BJ (cell line): ENCODE measurements around the gene DNASE1L1. TPM values are rescaled to one million over a fixed set of nuclear protein-coding genes. Genes with fewer than 3 reads are reported as not detected.

Experiments
- CTCF ChIA-PET: fragments of 350-600 bp; formaldehyde crosslinking; extraction: SDS; loops from one replicate; lab custom pipeline; 2021; ENCODE audit warnings: antibody characterized with exemption, inconsistent platforms; lab: Yijun Ruan, JAX
- POLR2A ChIA-PET: fragments of 300-600 bp; sonication (Branson Sonifier 250); formaldehyde crosslinking; extraction: SDS; loops from one replicate; lab custom pipeline; 2021; ENCODE audit warnings: antibody characterized with exemption; lab: Charles Lee
- DNase-seq: peaks from one replicate; pipeline ENCODE4 v3.0.0-alpha.2; 2011; ENCODE audit warnings: low read depth
- H3K27me3 ChIP-seq: 2 replicates; pipeline ENCODE4 v1.6.0; 2011; ENCODE audit warnings: low read length; ENCODE audit not compliant: control insufficient read depth, insufficient read depth
- H3K36me3 ChIP-seq: 2 replicates; pipeline ENCODE4 v1.5.1; 2011; ENCODE audit warnings: low read length; ENCODE audit not compliant: control insufficient read depth, insufficient read depth
- H3K4me3 ChIP-seq: 2 replicates; pipeline ENCODE4 v1.5.1; 2011; ENCODE audit warnings: low read depth, mild to moderate bottlenecking, control low read depth, low read length
- CTCF ChIP-seq: IDR thresholded peaks from 2 replicates; pipeline ENCODE4 v1.5.1; 2011; ENCODE audit warnings: low read depth, mild to moderate bottlenecking, control low read depth, inconsistent platforms, low read length, moderate library complexity; ENCODE audit not compliant: insufficient read depth
- polyA plus RNA-seq: library from polyadenylated mRNA; depleted of rRNA; stranded (reverse); fragments of >200 nt; gene quantifications from 2 replicates; pipeline ENCODE4 v1.2.3, GENCODE V29; 2011

Gene DNASE1L1
- polyA plus RNA-seq, 1 experiment: 63.5 TPM

- POLR2A ChIA-PET: no interaction called here
- H3K36me3 ChIP-seq: peaks cover 16% of the 10 kb centered on the region
- H3K4me3 ChIP-seq: no peak overlapping the region
- DNase-seq: no peak
- CTCF ChIA-PET: no interaction called here
- no peaks in the 10 kb centered on the region for H3K27me3 ChIP-seq
- no peak for TF ChIP-seq CTCF
These were observed 41.3 kb upstream of the DNASE1L1 start for GRCh38 chrX:154450312-154450711.

- POLR2A ChIA-PET: no interaction called here
- no peaks in the 10 kb centered on the region for H3K27me3 ChIP-seq
- no peak for TF ChIP-seq CTCF
- no peak for DNase-seq
- no peak overlapping the region for H3K4me3 ChIP-seq
- peaks cover 16% of the 10 kb centered on the region for H3K36me3 ChIP-seq
- CTCF ChIA-PET: no interaction called here
These were observed 40.6 kb upstream of the DNASE1L1 start for GRCh38 chrX:154449618-154450017.

- DNase-seq: no peak
- CTCF ChIA-PET: no interaction called here
- POLR2A ChIA-PET: no interaction called here
- no peak overlapping the region for H3K4me3 ChIP-seq
- H3K36me3 ChIP-seq: peaks cover 16% of the 10 kb centered on the region
- H3K27me3 ChIP-seq: no peaks in the 10 kb centered on the region
- no peak for TF ChIP-seq CTCF
These were observed 39.4 kb upstream of the DNASE1L1 start for GRCh38 chrX:154448484-154448883.

GRCh38 chrX:154446430-154446829 is 37.4 kb upstream of the DNASE1L1 start:
- no peak for TF ChIP-seq CTCF
- peaks cover 23% of the 10 kb centered on the region for H3K36me3 ChIP-seq
- no peak overlapping the region for H3K4me3 ChIP-seq
- no peak for DNase-seq
- POLR2A ChIA-PET: no interaction called here
- no peaks in the 10 kb centered on the region for H3K27me3 ChIP-seq
- CTCF ChIA-PET: no interaction called here

GRCh38 chrX:154445776-154446175 is 36.7 kb upstream of the DNASE1L1 start:
- Histone ChIP-seq H3K4me3 (no peak overlapping the region), H3K27me3 (no peaks in the 10 kb centered on the region), H3K36me3 (peaks cover 23% of the 10 kb centered on the region)
- no peak for TF ChIP-seq CTCF
- DNase-seq: no peak
- POLR2A ChIA-PET: no interaction called here
- CTCF ChIA-PET: interaction anchor here (1.7 kb wide), 1 partner anchor 44 kb away, joined by 3 read pairs; the partner anchor contains the start of gene SLC10A3
